Progenitor cell of endocrine pancreas (in vitro differentiated cells): ENCODE measurements around the gene P2RX6. TPM values are rescaled to one million over a fixed set of nuclear protein-coding genes. Genes with fewer than 3 reads are reported as not detected.

Source experiments
- DNase-seq: peaks from one replicate; pipeline ENCODE4 v3.0.0; 2021; ENCODE audit warnings: low spot score; ENCODE audit not compliant: unreplicated experiment
- H3K27ac Mint-ChIP-seq: 2 replicates; pipeline ENCODE4 v1.8.0; 2021; ENCODE audit warnings: mild to moderate bottlenecking, moderate library complexity, mixed read lengths
- H3K27me3 Mint-ChIP-seq: 2 replicates; pipeline ENCODE4 v1.8.0; 2021; ENCODE audit warnings: mixed read lengths
- H3K36me3 Mint-ChIP-seq: 2 replicates; pipeline ENCODE4 v1.8.0; 2022; ENCODE audit warnings: mixed read lengths; ENCODE audit not compliant: insufficient read depth
- H3K4me1 Mint-ChIP-seq: 2 replicates; pipeline ENCODE4 v1.8.0; 2021; ENCODE audit warnings: low read depth, mixed read lengths
- H3K4me3 Mint-ChIP-seq: 2 replicates; pipeline ENCODE4 v1.8.0; 2021; ENCODE audit warnings: low read depth, mild to moderate bottlenecking, moderate library complexity, mixed read lengths
- H3K9me3 Mint-ChIP-seq: 2 replicates; pipeline ENCODE4 v1.8.0; 2021; ENCODE audit warnings: low read depth, mixed read lengths
- total RNA-seq: library from RNA; stranded (reverse); gene quantifications from 2 replicates; pipeline ENCODE4 v1.2.1, GENCODE V29; 2021
- TF ChIP-seq, protein P1 (sequence below): fragments of 200-600 bp; sonication (generic); IDR thresholded peaks from one replicate; pipeline ENCODE4 v1.5.0; 2021; ENCODE audit warnings: antibody characterized with exemption, mild to moderate bottlenecking; ENCODE audit not compliant: unreplicated experiment

Gene P2RX6
- total RNA-seq, 1 donor from 2014 or later: 0.57 TPM

DNA sequence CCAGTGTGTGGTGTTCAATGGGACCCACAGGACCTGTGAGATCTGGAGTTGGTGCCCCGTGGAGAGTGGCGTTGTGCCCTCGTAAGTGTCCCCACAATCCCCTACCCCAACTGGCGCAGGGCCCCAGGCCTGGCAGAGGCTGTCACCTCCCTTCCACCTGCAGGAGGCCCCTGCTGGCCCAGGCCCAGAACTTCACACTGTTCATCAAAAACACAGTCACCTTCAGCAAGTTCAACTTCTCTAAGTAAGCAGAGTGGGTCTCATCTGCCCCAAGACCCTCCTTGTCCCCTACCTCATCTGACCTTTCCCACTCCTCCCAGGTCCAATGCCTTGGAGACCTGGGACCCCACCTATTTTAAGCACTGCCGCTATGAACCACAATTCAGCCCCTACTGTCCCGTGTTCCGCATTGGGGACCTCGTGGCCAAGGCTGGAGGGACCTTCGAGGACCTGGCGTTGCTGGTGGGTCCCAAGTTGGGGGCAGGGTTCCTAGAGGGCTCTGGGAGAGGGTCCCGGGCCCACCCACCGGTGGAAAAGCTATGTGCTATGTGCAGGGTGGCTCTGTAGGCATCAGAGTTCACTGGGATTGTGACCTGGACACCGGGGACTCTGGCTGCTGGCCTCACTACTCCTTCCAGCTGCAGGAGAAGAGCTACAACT lies 8.1 kb downstream of the P2RX6 start:
- Mint-ChIP-seq H3K27me3 (no peaks in the 10 kb centered on the region), H3K9me3 (peaks cover 3% of the 10 kb centered on the region), H3K4me3 (no peak overlapping the region), H3K36me3 (no peaks in the 10 kb centered on the region), H3K27ac (no peak overlapping the region), H3K4me1 (no peaks in the 10 kb centered on the region)
- DNase-seq: no peak
- TF ChIP-seq, protein P1, sequence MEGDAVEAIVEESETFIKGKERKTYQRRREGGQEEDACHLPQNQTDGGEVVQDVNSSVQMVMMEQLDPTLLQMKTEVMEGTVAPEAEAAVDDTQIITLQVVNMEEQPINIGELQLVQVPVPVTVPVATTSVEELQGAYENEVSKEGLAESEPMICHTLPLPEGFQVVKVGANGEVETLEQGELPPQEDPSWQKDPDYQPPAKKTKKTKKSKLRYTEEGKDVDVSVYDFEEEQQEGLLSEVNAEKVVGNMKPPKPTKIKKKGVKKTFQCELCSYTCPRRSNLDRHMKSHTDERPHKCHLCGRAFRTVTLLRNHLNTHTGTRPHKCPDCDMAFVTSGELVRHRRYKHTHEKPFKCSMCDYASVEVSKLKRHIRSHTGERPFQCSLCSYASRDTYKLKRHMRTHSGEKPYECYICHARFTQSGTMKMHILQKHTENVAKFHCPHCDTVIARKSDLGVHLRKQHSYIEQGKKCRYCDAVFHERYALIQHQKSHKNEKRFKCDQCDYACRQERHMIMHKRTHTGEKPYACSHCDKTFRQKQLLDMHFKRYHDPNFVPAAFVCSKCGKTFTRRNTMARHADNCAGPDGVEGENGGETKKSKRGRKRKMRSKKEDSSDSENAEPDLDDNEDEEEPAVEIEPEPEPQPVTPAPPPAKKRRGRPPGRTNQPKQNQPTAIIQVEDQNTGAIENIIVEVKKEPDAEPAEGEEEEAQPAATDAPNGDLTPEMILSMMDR: peak; percentile 27

GRCh38 chr22:21025266-21025665 lies 10.3 kb downstream of the P2RX6 start:
- DNase-seq: no peak
- Mint-ChIP-seq H3K9me3 (no peaks in the 10 kb centered on the region), H3K27me3 (peaks cover 9% of the 10 kb centered on the region), H3K27ac (peak overlapping the region; percentile 74), H3K4me3 (no peak overlapping the region), H3K36me3 (no peaks in the 10 kb centered on the region), H3K4me1 (no peaks in the 10 kb centered on the region)
- TF ChIP-seq, protein P1: no peak

DNA sequence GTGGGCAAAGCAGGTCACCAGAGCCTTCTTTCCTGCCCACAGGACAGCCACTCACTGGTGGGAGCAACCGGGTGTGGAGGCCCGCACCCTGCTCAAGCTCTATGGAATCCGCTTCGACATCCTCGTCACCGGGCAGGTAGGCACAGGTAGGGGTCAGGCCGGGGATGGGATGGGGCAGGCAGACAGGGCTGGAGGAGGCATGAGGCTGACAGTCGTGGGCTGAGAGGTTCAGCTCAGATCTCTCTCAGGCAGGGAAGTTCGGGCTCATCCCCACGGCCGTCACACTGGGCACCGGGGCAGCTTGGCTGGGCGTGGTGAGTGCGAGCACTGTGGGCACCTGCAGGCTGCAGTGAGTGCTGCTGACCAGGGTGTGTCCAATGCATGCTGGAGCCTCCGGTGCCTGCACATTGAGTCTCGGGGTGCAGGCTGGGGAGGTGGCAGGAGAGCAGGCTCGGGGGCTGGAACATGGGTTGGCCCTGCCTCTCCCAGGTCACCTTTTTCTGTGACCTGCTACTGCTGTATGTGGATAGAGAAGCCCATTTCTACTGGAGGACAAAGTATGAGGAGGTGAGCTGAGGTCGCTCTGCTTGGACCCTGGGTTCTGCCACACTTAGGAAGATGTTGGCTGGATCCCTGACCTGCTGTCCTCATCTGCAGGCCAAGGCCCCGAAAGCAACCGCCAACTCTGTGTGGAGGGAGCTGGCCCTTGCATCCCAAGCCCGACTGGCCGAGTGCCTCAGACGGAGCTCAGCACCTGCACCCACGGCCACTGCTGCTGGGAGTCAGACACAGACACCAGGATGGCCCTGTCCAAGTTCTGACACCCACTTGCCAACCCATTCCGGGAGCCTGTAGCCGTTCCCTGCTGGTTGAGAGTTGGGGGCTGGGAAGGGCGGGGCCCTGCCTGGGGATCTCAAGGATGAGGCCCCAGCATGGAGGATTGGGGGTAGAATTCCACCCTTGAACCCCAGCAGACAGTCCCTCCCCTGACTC lies 11.1 kb downstream of the P2RX6 start:
- no peak for DNase-seq
- H3K4me1 Mint-ChIP-seq: no peaks in the 10 kb centered on the region
- no peak overlapping the region for H3K27ac Mint-ChIP-seq
- no peaks in the 10 kb centered on the region for H3K36me3 Mint-ChIP-seq
- H3K27me3 Mint-ChIP-seq: peaks cover 17% of the 10 kb centered on the region
- H3K9me3 Mint-ChIP-seq: no peaks in the 10 kb centered on the region
- no peak overlapping the region for H3K4me3 Mint-ChIP-seq
- TF ChIP-seq, protein P1: no peak

- H3K4me1 Mint-ChIP-seq: no peaks in the 10 kb centered on the region
- no peak overlapping the region for H3K4me3 Mint-ChIP-seq
- no peak for DNase-seq
- peaks cover 19% of the 10 kb centered on the region for H3K27me3 Mint-ChIP-seq
- no peaks in the 10 kb centered on the region for H3K36me3 Mint-ChIP-seq
- TF ChIP-seq, protein P1: no peak
- no peak overlapping the region for H3K27ac Mint-ChIP-seq
- no peaks in the 10 kb centered on the region for H3K9me3 Mint-ChIP-seq
These were observed 12.1 kb downstream of the P2RX6 start for GRCh38 chr22:21026783-21027692.
